HG02588 (cell line): ENCODE results near the gene MSANTD3.

Experiments
- ATAC-seq: cut with Tn5 transposase; IDR thresholded peaks from one replicate; pipeline ENCODE4 v1.9.1; 2021; ENCODE audit warnings: mild to moderate bottlenecking, moderate library complexity; ENCODE audit not compliant: unreplicated experiment

MSANTD3 gene

GRCh38 chr9:100465274-100465673 is 38.3 kb downstream of the MSANTD3 start:
- ATAC-seq, result no peak

- ATAC-seq, result no peak
Measured at GRCh38 chr9:100465761-100466160, 38.8 kb downstream of the MSANTD3 start.

GRCh38 chr9:100466171-100466828 is 39.4 kb downstream of the MSANTD3 start:
- no peak for ATAC-seq

GRCh38 chr9:100466829-100467221 is 39.9 kb downstream of the MSANTD3 start:
- ATAC-seq, result no peak

GRCh38 chr9:100468041-100468440 is 41.1 kb downstream of the MSANTD3 start:
- ATAC-seq, result no peak

- ATAC-seq, result no peak
Measured at GRCh38 chr9:100472268-100472667, 45.3 kb downstream of the MSANTD3 start.

GRCh38 chr9:100472788-100473275 is 45.9 kb downstream of the MSANTD3 start, which contains the start of gene TMEFF1:
TSS of gene TMEFF1 (plus strand) at chr9:100473149. CDS start at chr9:100473545, 396 bp downstream.
- ATAC-seq, result peak; percentile 45

GRCh38 chr9:100473276-100474081 is 46.5 kb downstream of the MSANTD3 start:
- peak; percentile 58 for ATAC-seq

GRCh38 chr9:100474082-100474923 is 47.4 kb downstream of the MSANTD3 start:
- ATAC-seq, result no peak

- ATAC-seq, result no peak
Measured at GRCh38 chr9:100474924-100475276, 48.0 kb downstream of the MSANTD3 start.

GRCh38 chr9:100477241-100477640 is 50.3 kb downstream of the MSANTD3 start:
- no peak for ATAC-seq

GRCh38 chr9:100478192-100478591 is 51.2 kb downstream of the MSANTD3 start:
- ATAC-seq, result no peak

- no peak for ATAC-seq
Measured at GRCh38 chr9:100479820-100480219, 52.9 kb downstream of the MSANTD3 start.

GRCh38 chr9:100485196-100485595 is 58.3 kb downstream of the MSANTD3 start:
- ATAC-seq, result no peak

GRCh38 chr9:100486479-100487176 is 59.7 kb downstream of the MSANTD3 start:
- ATAC-seq, result no peak

- ATAC-seq, result no peak
Measured at GRCh38 chr9:100488177-100488576, 61.2 kb downstream of the MSANTD3 start.

GRCh38 chr9:100489836-100490235 is 62.9 kb downstream of the MSANTD3 start:
- ATAC-seq, result no peak

- ATAC-seq, result no peak
Measured at GRCh38 chr9:100492952-100493351, 66.0 kb downstream of the MSANTD3 start.

- no peak for ATAC-seq
Measured at GRCh38 chr9:100498592-100498991, 71.6 kb downstream of the MSANTD3 start.

GRCh38 chr9:100499460-100499859 is 72.5 kb downstream of the MSANTD3 start:
- ATAC-seq, result no peak

GRCh38 chr9:100499866-100500265 is 72.9 kb downstream of the MSANTD3 start:
- no peak for ATAC-seq
